GM23338 (cell line): Measurements from ENCODE around the gene GMEB2.

Experiments
- CTCF ChIP-seq, 2 experiments: fragments of 200-600 bp in 1 of 2; sonication (generic) in 1 of 2; conservative IDR thresholded peaks; 2 replicates each; pipeline versions ENCODE4 v1.5.1 to v1.6.1; 2016 to 2017; ENCODE audit warnings: antibody characterized with exemption in 2 of 2, low read depth in 2 of 2, mild to moderate bottlenecking in 2 of 2, moderate library complexity in 1 of 2
- POLR2AphosphoS5 ChIP-seq: IDR thresholded peaks from 2 replicates; pipeline ENCODE4 v1.6.1; 2016; ENCODE audit warnings: antibody characterized with exemption, low read depth
- REST ChIP-seq: IDR thresholded peaks from one replicate; pipeline ENCODE4 v1.6.1; 2018; ENCODE audit warnings: antibody characterized with exemption; ENCODE audit not compliant: unreplicated experiment

GRCh38 chr20:63673951-63674350, 47.0 kb upstream of the GMEB2 start:
- TF ChIP-seq CTCF (conservative IDR thresholded peaks at IDR 0.05; ENCODE audit: low read depth in 2 of 2) = no peak
- TF ChIP-seq REST = no peak
- no peak for TF ChIP-seq POLR2AphosphoS5
